IMR-90 (cell line): Measurements from ENCODE around the gene GTF2A1. TPM values are rescaled to one million over a fixed set of nuclear protein-coding genes. Genes with fewer than 3 reads are reported as not detected.

Experiments
- ATAC-seq: fragments of 200-7000 bp; cut with Tn5 transposase; 2 replicates; pipeline ENCODE4 v1.9.1; 2020; ENCODE audit warnings: low read depth, mild to moderate bottlenecking, moderate library complexity
- BruUV-seq: library from RNA; stranded (reverse); fragments of 400-500 nt; replicated peaks from 2 replicates; lab custom pipeline; 2021; lab: Mats Ljungman, UMichigan
- CTCF ChIA-PET: fragments of 300-600 bp; formaldehyde crosslinking; extraction: SDS; loops from one replicate; lab custom pipeline; 2021; ENCODE audit warnings: antibody characterized with exemption; lab: Yijun Ruan, JAX
- POLR2A ChIA-PET: fragments of 300-600 bp; sonication (Branson Sonifier 250); formaldehyde crosslinking; loops from one replicate; lab custom pipeline; 2022; ENCODE audit warnings: antibody characterized with exemption; ENCODE audit not compliant: unreplicated experiment; lab: Charles Lee
- DNase-seq: peaks from one replicate; pipeline ENCODE4 v3.0.0; 2013
- H2AFZ ChIP-seq: replicated peaks from 2 replicates; pipeline ENCODE3; 2013; ENCODE audit warnings: low read length, mild to moderate bottlenecking; ENCODE audit not compliant: poor library complexity
- H2AK5ac ChIP-seq: 2 replicates; pipeline ENCODE4 v1.6.1; 2013; ENCODE audit warnings: low read depth, low read length, inconsistent platforms
- H2AK9ac ChIP-seq: replicated peaks from 2 replicates; pipeline ENCODE3; 2013; ENCODE audit warnings: mild to moderate bottlenecking, low read depth, low read length, moderate library complexity; ENCODE audit not compliant: poor library complexity
- H2BK120ac ChIP-seq: 2 replicates; pipeline ENCODE4 v1.6.1; 2013; ENCODE audit warnings: low read depth, low read length, inconsistent platforms
- H2BK15ac ChIP-seq: 3 replicates; pipeline ENCODE4 v1.6.1; 2013; ENCODE audit warnings: low read depth, low read length, inconsistent platforms
- H2BK20ac ChIP-seq: 2 replicates; pipeline ENCODE4 v1.6.1; 2013; ENCODE audit warnings: low read depth, mild to moderate bottlenecking, inconsistent platforms, low read length, moderate library complexity
- H2BK5ac ChIP-seq: 2 replicates; pipeline ENCODE4 v1.6.1; 2013; ENCODE audit warnings: mild to moderate bottlenecking, low read depth, low read length, inconsistent platforms; ENCODE audit not compliant: poor library complexity, severe bottlenecking
- H3K14ac ChIP-seq: replicated peaks from 2 replicates; pipeline ENCODE4 v1.6.1; 2013; ENCODE audit warnings: low read depth, low read length, inconsistent platforms
- H3K18ac ChIP-seq: 2 replicates; pipeline ENCODE4 v1.6.1; 2013; ENCODE audit warnings: low read depth, low read length, control low read depth
- H3K23ac ChIP-seq: 2 replicates; pipeline ENCODE4 v1.6.1; 2013; ENCODE audit warnings: low read depth, low read length, inconsistent platforms
- H3K27ac ChIP-seq: 2 replicates; pipeline ENCODE4 v1.5.1; 2013; ENCODE audit warnings: mild to moderate bottlenecking, control low read depth, low read length; ENCODE audit not compliant: insufficient read depth
- H3K27me3 ChIP-seq: 2 replicates; pipeline ENCODE4 v1.6.1; 2013; ENCODE audit warnings: low read length; ENCODE audit not compliant: control insufficient read depth, insufficient read depth
- H3K36me3 ChIP-seq: 2 replicates; pipeline ENCODE4 v1.6.1; 2013; ENCODE audit warnings: low read length, mixed read lengths; ENCODE audit not compliant: control insufficient read depth, insufficient read depth
- H3K4ac ChIP-seq: 2 replicates; pipeline ENCODE4 v1.6.1; 2013; ENCODE audit warnings: low read depth, low read length, inconsistent platforms
- H3K4me1 ChIP-seq: 2 replicates; pipeline ENCODE4 v1.6.1; 2013; ENCODE audit warnings: low read length, mixed read lengths; ENCODE audit not compliant: control insufficient read depth, insufficient read depth
- H3K4me2 ChIP-seq: 2 replicates; pipeline ENCODE4 v1.6.1; 2013; ENCODE audit warnings: low read depth, mild to moderate bottlenecking, control low read depth, low read length, moderate library complexity
- H3K4me3 ChIP-seq: 2 replicates; pipeline ENCODE4 v1.5.1; 2013; ENCODE audit warnings: low read depth, mild to moderate bottlenecking, control low read depth, low read length, moderate library complexity; ENCODE audit not compliant: insufficient read depth
- H3K56ac ChIP-seq: 2 replicates; pipeline ENCODE4 v1.6.1; 2013; ENCODE audit warnings: low read length, inconsistent platforms; ENCODE audit not compliant: insufficient read depth; ENCODE audit errors: extremely low read depth
- H3K79me1 ChIP-seq, 2 experiments: 2 replicates each; pipeline ENCODE4 v1.6.1; 2013; ENCODE audit warnings: low read length in 2 of 2, inconsistent platforms in 1 of 2, low read depth in 1 of 2
- H3K9ac ChIP-seq: 2 replicates; pipeline ENCODE4 v1.6.1; 2013; ENCODE audit warnings: low read depth, low read length, control low read depth
- H3K9me1 ChIP-seq: 2 replicates; pipeline ENCODE4 v1.6.1; 2013; ENCODE audit warnings: low read length, inconsistent platforms; ENCODE audit not compliant: insufficient read depth
- H3K9me3 ChIP-seq: 2 replicates; pipeline ENCODE4 v1.6.1; 2013; ENCODE audit warnings: low read length; ENCODE audit not compliant: control insufficient read depth, insufficient read depth
- H4K20me1 ChIP-seq: 2 replicates; pipeline ENCODE4 v1.6.1; 2013; ENCODE audit warnings: low read length, inconsistent platforms; ENCODE audit not compliant: insufficient read depth
- H4K5ac ChIP-seq: 2 replicates; pipeline ENCODE4 v1.6.1; 2013; ENCODE audit warnings: mild to moderate bottlenecking, low read depth, low read length, control low read depth
- H4K8ac ChIP-seq, 2 experiments: 2 replicates each; pipeline ENCODE4 v1.6.1; 2013; ENCODE audit warnings: low read depth in 2 of 2, low read length in 2 of 2, control low read depth in 1 of 2, inconsistent platforms in 1 of 2
- H4K91ac ChIP-seq: 2 replicates; pipeline ENCODE4 v1.6.1; 2013; ENCODE audit warnings: low read depth, low read length, inconsistent platforms; ENCODE audit not compliant: insufficient read depth
- BHLHE40 ChIP-seq: fragments of 150-350 bp; IDR thresholded peaks from 2 replicates; pipeline ENCODE4 v1.6.1; 2016; ENCODE audit warnings: mild to moderate bottlenecking, low read depth, low read length
- CEBPB ChIP-seq: IDR thresholded peaks from 2 replicates; pipeline ENCODE4 v1.6.1; 2012; ENCODE audit warnings: low read depth, low read length, improper control_type of control experiment
- CHD1 ChIP-seq: IDR thresholded peaks from 2 replicates; pipeline ENCODE4 v1.6.1; 2012; ENCODE audit warnings: low read depth, low read length, improper control_type of control experiment
- MAFK ChIP-seq: IDR thresholded peaks from 2 replicates; pipeline ENCODE4 v1.6.1; 2012; ENCODE audit warnings: low read depth, low read length, improper control_type of control experiment
- RAD21 ChIP-seq: IDR thresholded peaks from 2 replicates; pipeline ENCODE4 v1.6.1; 2012; ENCODE audit warnings: low read length, improper control_type of control experiment
- RFX5 ChIP-seq: IDR thresholded peaks from 2 replicates; pipeline ENCODE4 v1.8.0; 2012; ENCODE audit warnings: low read depth, mild to moderate bottlenecking, low read length, moderate library complexity
- SMC3 ChIP-seq: fragments of 150-350 bp; IDR thresholded peaks from 2 replicates; pipeline ENCODE4 v1.6.1; 2016; ENCODE audit warnings: low read depth, mild to moderate bottlenecking, antibody characterized with exemption, low read length, moderate library complexity
- USF2 ChIP-seq: fragments of 150-350 bp; IDR thresholded peaks from 2 replicates; pipeline ENCODE4 v1.6.1; 2017; ENCODE audit warnings: mild to moderate bottlenecking, antibody characterized with exemption, low read length, low read depth
- WGBS, 2 experiments: methylation state at CpG; one replicate each; pipeline versions ENCODE4 v1.1.5 to v1.1.7; 2013; ENCODE audit warnings: missing lambda C conversion rate in 2 of 2; ENCODE audit not compliant: insufficient read length in 1 of 2; ENCODE audit errors: extremely low coverage in 2 of 2; 5-methylcytosine and 5-hydroxymethylcytosine counted together
- dilution Hi-C: fragments of 300-500 bp; cut with HindIII; formaldehyde crosslinking; loops from one replicate; pipeline ENCODE4 v1.14.3; 2018; ENCODE audit warnings: low sequenced_read_pairs; ENCODE audit not compliant: unreplicated experiment
- in situ Hi-C: fragments of 300-500 bp; cut with MboI; formaldehyde crosslinking; loops from 3 replicates; pipeline ENCODE4 v1.14.3; 2019; ENCODE audit warnings: low sequenced_read_pairs, inconsistent platforms, mixed read lengths
- intact Hi-C: fragments of 100-400 bp; cut with micrococcal nuclease; formaldehyde crosslinking; loops from 2 replicates; pipeline ENCODE4 v1.10.0; 2022
- polyA plus RNA-seq, 3 experiments: library from polyadenylated mRNA; depleted of rRNA; stranded (reverse); fragments of >200 nt; gene quantifications; 2 replicates each; pipeline ENCODE4 v1.2.3, GENCODE V29; 2012; ENCODE audit warnings: low replicate concordance in 1 of 3
- total RNA-seq: library from RNA; depleted of rRNA; stranded (reverse); fragments of >200 nt; gene quantifications from 2 replicates; pipeline ENCODE4 v1.2.3, GENCODE V29; 2012

GTF2A1 gene
- total and polyA plus RNA-seq, 2 of the 4 experiments (the other 2 are of a cell fraction), result 16.0 to 60.4 TPM

DNA sequence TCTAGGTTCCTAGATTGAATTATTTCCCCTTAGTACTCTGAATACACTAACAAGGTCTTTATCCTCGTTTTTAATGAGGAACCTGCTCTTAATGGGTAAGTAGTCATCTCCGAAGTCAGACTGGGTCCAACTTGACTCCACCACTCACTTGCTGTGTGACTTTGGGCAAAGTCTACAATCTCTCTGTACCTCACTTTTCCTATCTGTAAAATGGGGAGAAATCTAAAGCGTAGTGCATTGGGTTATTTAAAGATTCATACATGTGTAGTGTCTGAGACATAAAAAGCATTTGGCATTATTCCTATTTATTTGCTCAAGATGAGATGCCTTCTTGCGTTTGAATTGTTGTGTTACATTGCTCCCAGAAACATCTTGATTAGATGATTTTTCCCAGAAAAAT is 51.5 kb downstream of the GTF2A1 start:
- Histone ChIP-seq H3K4me2 (peak overlapping the region; percentile 75), H4K8ac (peak overlapping the region; percentile 18 to 96; a peak in 3 of 4 replicates), H3K14ac (no peak overlapping the region), H2BK20ac (no peak overlapping the region), H2AFZ (peak overlapping the region; percentile 96), H3K18ac (no peak overlapping the region), H2BK15ac (no peak overlapping the region), H3K56ac (no peak overlapping the region), H4K5ac (peak overlapping the region; percentile 56), H4K91ac (no peak overlapping the region), H2AK5ac (no peak overlapping the region), H2BK5ac (no peak overlapping the region), H3K9me1 (peaks cover 4% of the 10 kb centered on the region; the same call in 1 of the 2 replicates), H3K9ac (peak overlapping the region; percentile 73; the same call in 1 of the 2 replicates), H3K36me3 (no peaks in the 10 kb centered on the region), H3K27ac (peak overlapping the region; percentile 37; the same call in 1 of the 2 replicates), H3K4me3 (peak overlapping the region; percentile 47), H2BK120ac (no peak overlapping the region), H2AK9ac (no peak overlapping the region), H3K4me1 (peaks cover 9% of the 10 kb centered on the region; the same call in 1 of the 2 replicates), H4K20me1 (no peaks in the 10 kb centered on the region), H3K79me1 (peaks cover 0 to 6% of the 10 kb centered on the region in 2 experiments; a peak in 1 of 4 replicates), H3K4ac (no peak overlapping the region), H3K23ac (0 out of 2 replicates have a peak overlapping the region, but pooled peaks have one; percentile 16), H3K9me3 (no peaks in the 10 kb centered on the region), H3K27me3 (no peaks in the 10 kb centered on the region)
- in situ Hi-C loops (loop anchor here (10.0 kb wide), 1 partner anchor 174 kb away; no protein-coding TSS in a partner anchor), intact Hi-C loops (no loop called here), dilution Hi-C loops (no loop called here)
- ChIA-PET CTCF (interaction anchor here (3.3 kb wide), 1 partner anchor 173 kb away, joined by 22 read pairs; no protein-coding TSS in a partner anchor), POLR2A (no interaction called here)
- BruUV-seq, result no TSS peak
- no CpG with 5 or more reads among the region's 4 CpGs for WGBS, 2 experiments
- ATAC-seq, result no peak
- TF ChIP-seq CEBPB (no peak), SMC3 (no peak), BHLHE40 (no peak), USF2 (no peak), CHD1 (no peak), RAD21 (no peak), RFX5 (no peak), MAFK (no peak)
- no peak for DNase-seq
